K562 treated with DMSO at 1 percent for 48 hours (cell line): ENCODE measurements around the gene SPEF2. TPM values are rescaled to one million over a fixed set of nuclear protein-coding genes. Genes with fewer than 3 reads are reported as not detected.

Experiments used
- total RNA-seq: library from RNA; unstranded; fragments of 300-600 nt; gene quantifications from 2 replicates; pipeline ENCODE4 v1.2.3, GENCODE V29; 2022; ENCODE audit warnings: low replicate concordance; ENCODE audit errors: extremely low read depth

SPEF2 gene
- not detected in 2 replicates for total RNA-seq

GRCh38 chr5:35617435-35618303 is at the start of gene SPEF2:
TSS of gene SPEF2 (plus strand) at chr5:35617863. CDS start at chr5:35617998, 135 bp downstream.

GRCh38 chr5:35856765-35857351 is 239.2 kb downstream of the SPEF2 start, which contains the start of gene IL7R:
TSS of gene IL7R (plus strand) at chr5:35856891. CDS start at chr5:35856978, 87 bp downstream.

Other genes with a start within 250 kb of the SPEF2 start
- not detected in 2 replicates for gene IL7R, start 239.0 kb downstream of the SPEF2 start, total RNA-seq